ENCODE measurements around the gene TBATA. TPM values are rescaled to one million over a fixed set of nuclear protein-coding genes. Genes with fewer than 3 reads are reported as not detected.

The TBATA gene
- polyA plus RNA-seq, 1 of the 3 experiments (the other 2 are of a cell fraction) = not detected

GRCh38 chr10:70738761-70739121, 46.4 kb downstream of the TBATA start:
- 74% methylated on average over 7 of the region's 12 CpGs for WGBS (ENCODE audit: low lambda C conversion rate)
- no peaks in the 10 kb centered on the region for H3K9me3 ChIP-seq
- no peaks in the 10 kb centered on the region for H3K36me3 ChIP-seq (replicated peaks in 1 of 2; ENCODE audit: control insufficient read depth in 1 of 2, insufficient read depth in 2 of 2, low read length in 1 of 2)
- no peaks in the 10 kb centered on the region for H4K20me1 ChIP-seq (ENCODE audit: insufficient read depth)
- DNase-seq = no peak
- peaks cover 0 to 8% of the 10 kb centered on the region in 2 experiments; a peak in 1 of 4 replicates for H3K4me1 ChIP-seq (ENCODE audit: control insufficient read depth in 1 of 2, insufficient read depth in 2 of 2, low read depth in 1 of 2, low read length in 1 of 2)
- ChIA-PET CTCF (interaction anchor here (0.7 to 1.6 kb wide), 3 partner anchors 16 to 20 kb away, joined by 3 to 5 read pairs (median 4); no protein-coding TSS in a partner anchor), POLR2A (no interaction called here)
- no peak for TF ChIP-seq EP300 (IDR thresholded peaks at IDR 0.05; ENCODE audit: borderline replicate concordance in 1 of 2, low read depth in 1 of 2, low read length in 1 of 2)
- no peak for TF ChIP-seq TEAD4 (IDR thresholded peaks at IDR 0.05; ENCODE audit: borderline replicate concordance, insufficient read depth)
- no peak for TF ChIP-seq NRF1 (IDR thresholded peaks at IDR 0.05; ENCODE audit: low read depth, low read length)
- TF ChIP-seq GABPA (IDR thresholded peaks at IDR 0.05; ENCODE audit: low read depth) = no peak
- no peak for TF ChIP-seq GATA2 (CRISPR knock-in tag; IDR thresholded peaks at IDR 0.05)
- TF ChIP-seq CHD2 (IDR thresholded peaks at IDR 0.05; ENCODE audit: low read length, partially characterized antibody) = no peak
- TF ChIP-seq TCF12 (IDR thresholded peaks at IDR 0.05) = no peak
- no peak for TF ChIP-seq RCOR1 (IDR thresholded peaks at IDR 0.05; ENCODE audit: low read length)
- no peak for TF ChIP-seq REST (IDR thresholded peaks at IDR 0.05; ENCODE audit: low read depth, low read length)
- no peak for TF ChIP-seq MAX (IDR thresholded peaks at IDR 0.05; ENCODE audit: low read depth)
- TF ChIP-seq RAD21 (IDR thresholded peaks at IDR 0.05; ENCODE audit: low read length) = no peak
- TF ChIP-seq TAF1 (IDR thresholded peaks at IDR 0.05; ENCODE audit: borderline replicate concordance, low read depth, low read length) = no peak
- TF ChIP-seq MXI1 (IDR thresholded peaks at IDR 0.05; ENCODE audit: low read depth, low read length) = no peak
- TF ChIP-seq MEF2A (IDR thresholded peaks at IDR 0.05; ENCODE audit: borderline replicate concordance, low read depth) = no peak
- TF ChIP-seq FOSL2 (IDR thresholded peaks at IDR 0.05; ENCODE audit: borderline replicate concordance, low read depth) = no peak
- no peaks in the 10 kb centered on the region for H3K79me2 ChIP-seq (ENCODE audit: insufficient read depth)
- H3K9me2 ChIP-seq = no peaks in the 10 kb centered on the region
- H3K4me2 ChIP-seq = no peak overlapping the region
- no peak overlapping the region for H2AFZ ChIP-seq (ENCODE audit: low read depth)
- no peak overlapping the region for H3K4me3 ChIP-seq (ENCODE audit: low read depth in 2 of 2, low read length in 1 of 2)
- no peak overlapping the region for H3K9ac ChIP-seq
- no peaks in the 10 kb centered on the region for H3F3A ChIP-seq (replicated peaks; ENCODE audit: insufficient read depth)
- H3K27me3 ChIP-seq (ENCODE audit: insufficient read depth) = no peaks in the 10 kb centered on the region
- H3K27ac ChIP-seq (ENCODE audit: low read depth in 2 of 2, low read length in 1 of 2) = no peak overlapping the region
